Stimulated activated CD4-positive, alpha-beta T cell treated with anti-CD3 and anti-CD28 coated beads, Interleukin-2, amount 100 ng/mL, for 4 hours (primary cell): ENCODE data around the gene GMPR2.

Experiments
- DNase-seq: peaks from one replicate; pipeline ENCODE4 v3.0.0-alpha.2; 2020; ENCODE audit warnings: low read depth

The GMPR2 gene

GRCh38 chr14:24252289-24253124 lies 19.8 kb downstream of the GMPR2 start:
- DNase-seq: no peak

DNA sequence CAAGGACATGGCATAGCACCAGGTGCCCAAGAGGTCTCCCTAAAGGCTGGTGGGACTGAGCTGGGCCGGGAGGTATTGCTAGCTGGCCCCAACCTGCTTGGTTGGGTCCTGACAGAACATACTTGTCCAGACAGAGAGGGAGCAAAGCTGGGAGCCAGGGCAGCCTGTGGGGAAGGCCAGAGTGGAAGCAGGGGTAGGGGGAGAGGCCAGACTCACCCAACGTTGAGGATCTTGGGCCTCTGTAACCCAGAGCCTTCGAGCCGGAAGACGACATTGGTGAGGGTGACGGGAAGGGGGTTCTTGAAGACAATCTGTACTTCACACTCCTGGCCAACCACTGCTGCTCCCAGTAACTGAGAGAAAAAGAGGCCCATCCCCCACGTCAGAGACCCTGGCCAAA lies 21.2 kb downstream of the GMPR2 start:
- DNase-seq: no peak

DNA sequence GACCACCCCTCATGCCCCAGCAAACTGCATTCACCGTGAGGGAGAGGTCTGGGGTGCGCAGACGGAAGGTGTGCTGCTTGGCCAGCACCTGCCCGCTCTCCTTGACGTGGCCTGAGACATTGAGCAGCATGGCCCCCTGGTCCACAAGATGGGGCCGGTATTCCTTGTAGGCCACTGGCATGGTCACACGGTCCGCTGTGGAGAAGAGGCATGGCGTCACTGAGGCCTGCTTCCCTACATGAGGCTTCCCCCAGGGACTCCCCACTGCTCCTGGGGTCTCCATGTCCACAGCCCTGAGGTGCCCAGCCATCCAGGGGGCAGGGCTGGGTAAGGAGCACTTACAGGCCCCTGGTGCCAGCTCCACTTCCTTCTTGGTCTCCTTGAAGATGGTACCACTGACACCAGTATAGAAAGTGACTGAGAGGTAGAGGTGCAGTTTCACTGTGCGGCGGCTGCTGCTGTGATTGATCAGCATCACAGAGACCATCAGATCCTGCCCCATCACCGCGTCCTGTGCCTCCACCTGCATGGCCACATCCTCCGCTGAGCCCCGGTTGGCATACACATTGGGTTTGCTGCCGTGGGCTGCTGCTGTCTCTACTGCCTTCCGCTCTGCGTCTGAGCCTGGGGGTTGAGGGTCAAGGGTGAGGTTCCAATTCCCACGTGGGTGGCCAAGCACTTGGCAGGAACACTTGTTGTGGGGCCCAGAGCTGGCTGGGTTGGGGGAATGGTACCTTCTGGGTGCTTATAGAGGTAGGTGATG lies 22.1 kb downstream of the GMPR2 start:
- DNase-seq: no peak

DNA sequence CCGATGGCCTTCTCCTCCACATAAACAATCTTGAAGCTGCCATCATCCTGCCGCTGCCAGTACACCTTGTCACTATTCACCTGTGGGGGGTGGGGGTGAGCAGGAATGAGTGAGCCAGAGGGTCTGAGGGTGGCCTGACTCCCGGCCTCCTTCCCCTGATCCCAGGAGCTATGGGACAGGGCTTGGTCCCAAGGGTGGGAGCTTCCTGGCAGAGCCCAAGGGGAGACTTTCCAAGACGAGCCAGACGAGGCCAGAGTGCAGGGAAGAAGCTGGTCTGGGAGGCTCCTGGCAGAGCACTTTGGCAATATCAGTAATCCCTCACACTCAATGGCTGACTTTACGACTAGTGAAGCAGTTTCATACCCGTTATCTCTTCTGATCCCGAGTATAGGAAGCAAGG lies 22.7 kb downstream of the GMPR2 start:
- no peak for DNase-seq

- DNase-seq: no peak
These were observed 23.4 kb downstream of the GMPR2 start for GRCh38 chr14:24255931-24256711.

DNA sequence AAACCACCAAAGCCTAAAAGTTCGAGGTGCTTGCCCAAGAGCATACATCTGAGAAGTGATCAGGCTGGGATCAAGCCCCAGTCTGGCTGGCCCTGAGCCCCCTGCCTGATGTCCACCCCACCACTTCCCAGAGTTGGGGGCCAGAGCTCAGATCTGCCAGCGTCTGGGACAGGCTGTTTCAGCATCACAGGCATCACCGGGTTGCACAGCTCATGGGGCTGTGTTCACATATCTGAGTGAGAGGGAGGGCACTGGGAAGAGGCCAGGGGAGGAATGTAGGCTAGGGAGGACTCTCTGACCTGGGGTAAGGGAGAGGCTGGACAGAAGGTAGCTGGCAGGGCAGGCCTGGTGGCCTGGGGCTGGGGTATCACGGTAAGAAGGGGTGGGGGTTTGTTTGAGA lies 24.2 kb downstream of the GMPR2 start:
- no peak for DNase-seq

GRCh38 chr14:24258119-24258518 lies 25.4 kb downstream of the GMPR2 start:
- DNase-seq: no peak

GRCh38 chr14:24258548-24259265 lies 26.0 kb downstream of the GMPR2 start:
- DNase-seq: no peak

- DNase-seq: no peak
These were observed 26.7 kb downstream of the GMPR2 start for GRCh38 chr14:24259282-24260025.

GRCh38 chr14:24260026-24260779 lies 27.5 kb downstream of the GMPR2 start:
- DNase-seq: no peak

GRCh38 chr14:24260780-24261157 lies 28.0 kb downstream of the GMPR2 start:
- DNase-seq: no peak

DNA sequence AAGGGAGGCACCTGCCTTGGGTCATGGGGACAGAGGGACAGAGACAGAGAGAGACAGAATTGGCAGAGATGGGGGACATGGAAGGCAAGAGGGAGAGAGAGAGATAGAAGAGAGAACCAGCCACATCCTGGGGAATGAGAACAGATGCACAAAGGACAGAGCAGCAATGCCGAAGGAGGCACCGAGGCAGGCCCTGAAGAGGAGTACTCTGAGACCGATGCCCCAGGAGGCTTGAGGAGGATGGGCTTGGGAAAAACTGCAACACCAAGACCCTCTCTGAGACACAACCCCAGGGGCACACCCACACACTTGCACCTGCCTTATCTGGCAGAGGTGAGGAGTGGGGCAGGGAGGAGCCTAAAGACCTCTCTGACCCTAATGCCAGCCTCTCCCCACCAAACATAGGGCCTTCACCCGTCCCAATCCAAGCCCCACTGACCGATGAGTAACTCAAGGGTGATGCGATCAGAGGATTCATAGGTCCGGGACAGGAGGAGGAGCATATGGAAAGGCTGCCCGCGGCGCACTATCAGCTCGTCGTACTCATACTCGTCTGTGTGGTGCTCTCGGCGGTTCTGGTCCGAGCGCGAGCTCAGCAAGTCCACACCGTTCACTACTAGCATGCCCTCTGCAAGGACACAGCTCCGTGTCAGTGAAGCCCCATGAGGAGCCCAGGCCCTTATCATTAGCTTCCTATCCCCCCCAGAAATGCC lies 28.7 kb downstream of the GMPR2 start:
- no peak for DNase-seq

GRCh38 chr14:24261969-24262327 lies 29.2 kb downstream of the GMPR2 start:
- DNase-seq: no peak

DNA sequence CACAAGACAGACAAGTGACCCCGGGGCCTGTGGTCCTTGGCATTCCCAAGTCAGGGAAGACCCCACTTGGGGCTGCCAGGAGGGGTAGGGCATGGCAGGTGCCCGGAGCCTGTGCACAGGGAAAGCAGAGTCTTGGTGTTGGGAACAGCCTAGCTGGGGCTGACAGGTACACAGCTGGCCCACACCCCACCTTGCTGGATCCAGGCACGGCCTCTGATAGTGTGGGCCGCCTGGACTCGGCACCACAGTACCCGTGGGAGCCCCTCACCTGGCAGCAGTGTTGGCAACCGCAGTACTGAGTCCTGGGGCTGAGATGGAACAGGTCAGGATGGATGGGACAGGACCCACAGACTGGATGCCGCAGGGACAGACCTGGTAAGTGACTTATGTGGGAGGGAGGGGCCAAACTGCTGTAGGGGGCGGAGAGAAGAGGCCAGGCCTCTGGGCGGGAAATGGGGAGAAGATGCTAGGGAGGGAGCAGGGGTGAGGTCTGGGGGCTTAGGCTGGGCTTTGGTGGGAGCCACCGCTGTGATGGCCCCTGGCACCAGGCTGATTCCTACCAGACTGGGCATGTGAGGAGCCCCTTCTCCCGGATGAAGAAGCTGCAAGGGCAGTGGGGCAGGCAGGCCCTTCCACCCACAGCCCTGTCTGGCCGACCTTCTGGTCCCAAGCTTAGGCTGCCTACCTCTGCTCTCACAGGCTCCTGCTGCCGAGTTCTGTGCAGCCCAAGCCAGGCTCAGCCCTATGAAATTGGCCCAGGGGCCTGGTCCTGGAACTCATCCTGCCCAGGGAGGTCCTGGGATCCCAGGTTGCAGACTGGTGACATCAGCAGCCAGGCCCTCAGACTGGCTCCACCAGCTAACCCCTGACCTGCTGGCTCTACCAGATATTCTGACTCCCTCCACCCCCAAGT lies 30.3 kb downstream of the GMPR2 start, which contains the start of gene TGM1:
Gene TGM1, minus strand, starts transcription at position 357 of the 913 bp plus-strand sequence. CDS start 825 bp downstream, outside the sequence.
- no peak for DNase-seq

DNA sequence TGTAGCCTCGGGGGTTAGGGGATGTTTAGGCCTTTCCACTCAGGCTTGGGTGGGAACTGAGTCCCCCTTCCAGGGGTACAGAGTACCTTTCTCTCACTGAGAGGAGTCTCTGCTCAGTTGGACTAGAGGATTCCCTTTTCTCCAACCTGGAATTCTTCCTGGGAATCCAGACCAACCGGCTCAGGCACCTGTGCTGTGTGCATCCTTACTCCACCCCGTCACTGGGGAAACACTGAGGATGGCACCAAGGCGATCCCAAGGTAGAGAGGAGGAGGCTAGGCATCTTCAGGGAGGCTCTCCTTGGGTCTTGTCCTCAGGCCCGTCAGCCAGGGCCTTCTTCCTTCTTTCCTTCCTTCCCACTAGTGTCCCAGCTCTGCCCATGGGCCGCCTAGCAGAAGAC lies 31.1 kb downstream of the GMPR2 start:
- no peak for DNase-seq

GRCh38 chr14:24264298-24264697 lies 31.6 kb downstream of the GMPR2 start:
- DNase-seq: no peak

DNA sequence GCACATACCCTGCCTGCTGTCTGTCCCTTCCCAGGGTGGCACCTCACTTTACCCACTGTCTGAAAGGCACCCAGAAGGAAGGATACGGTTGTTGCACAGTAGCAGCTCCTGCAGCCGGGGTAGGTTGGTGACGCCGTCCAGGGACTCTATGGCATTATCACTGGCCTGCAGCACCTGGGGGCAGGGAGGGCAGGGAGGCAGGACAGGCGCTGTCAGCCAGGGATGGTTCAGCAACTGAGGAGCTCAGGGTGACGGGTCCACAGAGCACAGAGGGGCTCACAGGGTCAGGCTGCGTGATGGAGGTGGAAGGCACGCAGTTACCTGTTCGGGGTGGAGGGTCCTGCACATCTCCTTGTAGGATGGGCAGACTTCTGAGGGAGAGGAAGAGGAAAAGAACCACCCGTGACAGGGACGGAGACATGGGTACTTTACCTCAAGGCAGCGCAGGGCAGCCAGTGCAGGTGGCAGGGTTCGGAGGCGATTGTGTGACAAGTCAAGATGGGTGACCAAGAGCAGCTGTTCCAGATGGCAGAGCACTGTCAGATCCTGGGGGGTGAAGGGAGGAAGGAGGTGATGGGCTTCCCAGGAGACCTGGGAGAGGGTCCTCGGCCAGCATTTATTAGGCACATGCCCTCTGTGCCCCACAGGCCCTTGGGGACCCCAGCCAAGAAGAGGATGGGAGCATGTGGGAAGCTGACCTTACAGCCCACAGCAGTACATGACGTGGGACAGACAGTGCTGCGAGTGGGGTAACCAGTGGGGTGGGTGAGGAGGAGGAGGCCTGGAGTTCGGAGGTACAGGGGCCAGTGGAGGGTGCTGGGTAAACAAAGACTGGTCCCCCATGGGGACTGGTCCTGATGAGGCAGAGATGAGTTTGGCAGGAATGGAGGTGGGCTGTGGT lies 33.9 kb downstream of the GMPR2 start:
- DNase-seq: no peak

GRCh38 chr14:24267516-24267915 lies 34.8 kb downstream of the GMPR2 start:
- DNase-seq: no peak
